Activated naive CD8-positive, alpha-beta T cell treated with anti-CD3 and anti-CD28 coated beads for 36 hours (primary cell): ENCODE results near the gene SLC16A10. TPM values are rescaled to one million over a fixed set of nuclear protein-coding genes. Genes with fewer than 3 reads are reported as not detected.
"Not testable (repeated sequence)": the region's sequence is repeated elsewhere in the genome, so short reads cannot be mapped to it uniquely, and the experiment has no call there.

Experiments used
- DNase-seq: peaks from one replicate; pipeline ENCODE4 v3.0.0; 2021
- H3K27ac Mint-ChIP-seq: one replicate; pipeline ENCODE4 v1.8.0; 2022; ENCODE audit warnings: mild to moderate bottlenecking, moderate library complexity, mixed read lengths
- H3K27me3 Mint-ChIP-seq: one replicate; pipeline ENCODE4 v1.8.0; 2022; ENCODE audit warnings: mild to moderate bottlenecking, mixed read lengths
- H3K36me3 Mint-ChIP-seq: one replicate; pipeline ENCODE4 v1.8.0; 2021; ENCODE audit warnings: mild to moderate bottlenecking, mixed read lengths
- H3K4me1 Mint-ChIP-seq: one replicate; pipeline ENCODE4 v1.8.0; 2021; ENCODE audit warnings: mixed read lengths
- H3K4me3 Mint-ChIP-seq: one replicate; pipeline ENCODE4 v1.8.0; 2022; ENCODE audit warnings: mild to moderate bottlenecking, moderate library complexity, mixed read lengths
- H3K9me3 Mint-ChIP-seq: one replicate; pipeline ENCODE4 v1.8.0; 2022; ENCODE audit warnings: mixed read lengths
- total RNA-seq, 2 experiments: library from RNA; stranded (reverse); gene quantifications; one replicate each; pipeline ENCODE4 v1.2.3, GENCODE V29; 2021

Gene SLC16A10
- total RNA-seq, 2 experiments from 2014 or later, result 12.0 to 13.4 TPM

DNA sequence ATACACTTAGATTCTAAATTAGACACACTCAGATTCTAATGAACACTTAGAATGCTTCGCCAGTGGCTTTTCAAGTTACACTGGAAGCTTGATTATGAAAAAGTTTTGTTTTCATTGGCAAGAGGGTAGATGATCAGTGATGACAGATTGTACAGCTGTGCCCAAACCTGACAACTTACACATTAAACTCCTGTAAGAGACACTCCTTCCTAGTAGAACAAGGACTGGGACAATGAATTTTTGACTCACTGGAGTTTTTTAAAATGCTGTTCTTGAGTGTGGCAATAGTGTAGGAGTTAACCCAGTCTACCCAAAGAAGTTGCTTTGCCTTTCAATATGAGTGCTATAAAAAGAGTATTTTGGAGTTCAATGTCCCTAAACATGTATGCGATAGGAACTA lies 140.8 kb downstream of the SLC16A10 start:
- Mint-ChIP-seq H3K9me3 (no peaks in the 10 kb centered on the region), H3K4me3 (no peak overlapping the region), H3K4me1 (peaks cover 3% of the 10 kb centered on the region), H3K27ac (no peak overlapping the region), H3K36me3 (no peaks in the 10 kb centered on the region), H3K27me3 (no peaks in the 10 kb centered on the region)
- no peak for DNase-seq

DNA sequence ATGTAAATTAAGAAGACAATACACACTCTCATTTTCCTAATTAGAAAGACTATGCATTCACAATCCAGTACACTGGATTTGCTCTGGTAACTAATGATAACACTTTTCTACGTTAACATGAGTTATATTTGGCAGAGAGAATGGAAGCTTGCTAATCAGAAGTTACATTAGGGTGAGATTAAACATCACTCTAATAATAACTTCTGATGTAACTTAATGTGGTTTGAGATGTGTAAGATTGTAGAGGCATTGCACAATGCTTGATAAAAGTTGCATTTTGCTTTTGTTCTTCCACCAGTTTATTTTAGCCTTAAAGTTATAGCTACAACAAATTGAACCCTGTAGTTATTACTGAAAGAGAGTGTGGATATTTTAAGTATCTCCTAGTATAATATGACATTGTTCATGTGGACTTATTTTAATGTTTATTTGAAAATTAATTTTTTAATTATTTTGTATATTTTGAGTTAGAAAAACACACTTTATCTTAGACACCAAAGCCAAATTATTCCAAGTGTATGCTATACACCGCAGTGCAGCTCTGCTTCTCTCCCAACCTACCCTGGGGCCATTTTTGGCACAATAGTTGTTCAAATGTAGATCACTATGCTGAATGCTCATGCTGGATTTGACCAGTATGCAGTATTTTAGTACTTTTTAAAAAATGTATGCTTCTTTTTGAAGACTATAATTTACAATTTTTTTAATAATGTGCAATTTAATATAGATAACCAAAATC lies 143.2 kb downstream of the SLC16A10 start:
- no peak for DNase-seq
- Mint-ChIP-seq H3K4me3 (no peak overlapping the region), H3K4me1 (no peaks in the 10 kb centered on the region), H3K27ac (no peak overlapping the region), H3K36me3 (peaks cover 6% of the 10 kb centered on the region), H3K27me3 (no peaks in the 10 kb centered on the region), H3K9me3 (peaks cover 11% of the 10 kb centered on the region)

DNA sequence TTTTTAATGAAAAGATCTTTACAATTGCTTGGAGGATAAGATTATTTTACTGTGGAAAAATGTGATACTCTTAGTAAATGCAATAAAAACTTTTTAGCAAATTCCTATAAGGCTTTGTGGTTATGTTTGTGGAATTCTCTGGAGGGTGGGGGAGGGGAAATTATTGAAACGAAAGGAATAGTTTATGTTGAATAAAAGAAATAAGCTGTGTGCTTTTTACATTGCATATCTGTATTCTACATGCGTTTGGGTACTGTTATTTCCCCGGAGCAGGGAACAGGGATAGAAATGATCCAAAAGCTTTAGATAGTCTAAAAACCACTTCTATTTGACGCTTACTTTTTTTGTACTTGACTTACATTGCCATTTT lies 143.8 kb downstream of the SLC16A10 start:
- Mint-ChIP-seq H3K9me3 (peaks cover 11% of the 10 kb centered on the region), H3K4me1 (no peaks in the 10 kb centered on the region), H3K36me3 (peaks cover 6% of the 10 kb centered on the region), H3K27me3 (no peaks in the 10 kb centered on the region), H3K4me3 (no peak overlapping the region), H3K27ac (no peak overlapping the region)
- DNase-seq, result no peak

DNA sequence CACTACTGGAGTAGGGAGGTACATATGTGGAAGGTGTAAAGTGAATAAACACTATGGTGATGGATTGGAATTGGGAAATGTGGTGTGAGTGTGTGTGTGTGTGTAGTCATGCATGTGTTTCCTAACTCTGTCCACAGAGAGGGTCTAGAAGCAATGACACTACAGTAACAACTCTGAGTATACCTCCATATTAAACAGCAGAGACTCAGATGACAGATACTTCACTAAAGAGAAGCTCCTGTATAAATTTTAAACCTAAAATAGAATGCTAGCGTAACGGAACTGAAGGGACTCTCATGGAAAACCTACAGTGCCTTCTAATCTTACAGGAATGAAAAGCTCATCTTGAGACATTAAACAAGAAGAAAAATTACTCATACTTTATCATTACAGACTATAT lies 150.5 kb downstream of the SLC16A10 start:
- no peak for DNase-seq
- Mint-ChIP-seq H3K36me3 (peaks cover 6% of the 10 kb centered on the region), H3K9me3 (peaks cover 11% of the 10 kb centered on the region), H3K27me3 (no peaks in the 10 kb centered on the region), H3K4me1 (no peaks in the 10 kb centered on the region), H3K27ac (no peak overlapping the region), H3K4me3 (no peak overlapping the region)

DNA sequence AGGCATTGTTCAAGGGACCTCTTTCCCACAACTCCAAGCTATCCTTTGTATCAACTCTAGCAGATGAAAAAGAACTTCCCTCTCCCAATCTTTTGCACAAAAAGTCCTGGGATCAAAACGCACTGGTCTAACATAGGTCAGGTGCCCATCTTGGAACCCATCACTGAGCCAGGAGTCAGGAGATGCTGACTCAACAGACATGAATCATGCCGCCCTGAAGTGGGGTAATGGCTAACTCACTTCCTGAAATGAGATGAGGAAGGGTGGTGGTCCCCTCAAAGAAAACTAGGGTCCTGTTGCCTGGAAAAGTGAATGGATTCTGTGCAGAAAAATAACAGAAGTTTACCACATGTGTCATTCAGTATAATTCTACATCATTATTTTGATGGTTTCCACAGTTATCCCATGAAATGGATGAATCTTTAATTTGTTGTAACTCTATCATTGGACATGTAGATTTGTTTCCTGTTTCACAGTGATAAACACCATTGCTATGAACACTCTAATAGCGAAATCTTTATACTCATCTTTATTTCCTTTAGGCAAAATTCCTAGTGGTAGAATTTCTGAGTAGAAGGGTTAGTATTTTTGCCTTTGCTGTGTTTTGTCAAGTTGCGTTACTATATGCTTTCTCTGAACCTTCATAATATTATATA lies 151.3 kb downstream of the SLC16A10 start:
- Mint-ChIP-seq H3K4me1 (no peaks in the 10 kb centered on the region), H3K27me3 (no peaks in the 10 kb centered on the region), H3K4me3 (no peak overlapping the region), H3K36me3 (peaks cover 2% of the 10 kb centered on the region), H3K9me3 (peaks cover 9% of the 10 kb centered on the region), H3K27ac (no peak overlapping the region)
- DNase-seq, result no peak

DNA sequence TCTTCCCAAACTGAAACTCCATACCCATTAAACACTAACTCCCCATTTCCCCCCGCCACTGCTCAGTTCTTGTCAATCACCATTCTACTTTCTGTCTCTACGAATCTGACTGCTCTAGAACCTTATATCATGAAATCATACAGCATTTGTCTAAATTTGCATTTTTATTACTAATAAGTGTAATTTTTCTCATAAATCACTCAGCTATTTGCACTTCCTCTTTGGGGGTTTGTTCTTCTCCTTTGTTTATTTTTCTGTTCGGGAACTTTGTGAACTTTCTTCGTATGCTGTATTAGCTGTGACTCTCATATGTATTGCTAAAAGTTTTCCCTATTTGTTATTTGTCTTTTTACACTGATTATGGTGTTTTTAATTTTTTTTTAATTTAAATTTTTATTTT lies 152.2 kb downstream of the SLC16A10 start:
- no peaks in the 10 kb centered on the region for H3K4me1 Mint-ChIP-seq
- H3K36me3 Mint-ChIP-seq, result peaks cover 2% of the 10 kb centered on the region
- no peak for DNase-seq
- peaks cover 6% of the 10 kb centered on the region for H3K9me3 Mint-ChIP-seq
- no peaks in the 10 kb centered on the region for H3K27me3 Mint-ChIP-seq
- no peak overlapping the region for H3K4me3 Mint-ChIP-seq
- no peak overlapping the region for H3K27ac Mint-ChIP-seq

DNA sequence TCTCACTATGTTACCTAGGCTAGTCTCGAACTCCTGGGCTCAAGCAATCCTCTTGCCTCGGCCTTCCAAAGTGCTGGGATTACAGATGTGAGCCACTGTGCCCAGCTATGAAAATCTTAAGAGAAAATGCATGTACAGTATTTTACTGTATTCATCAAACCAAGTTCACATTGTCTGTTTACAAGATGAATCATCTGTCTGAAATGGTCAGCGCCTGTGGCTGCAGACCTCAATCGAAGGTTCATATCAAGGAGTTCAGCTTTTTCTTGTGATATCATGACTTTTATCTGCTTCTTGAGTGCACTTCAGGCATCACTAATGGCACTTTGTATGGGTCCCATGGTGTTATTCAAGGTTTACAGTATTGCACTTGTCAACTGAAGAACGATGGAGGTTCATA lies 155.1 kb downstream of the SLC16A10 start:
- DNase-seq, result no peak
- no peaks in the 10 kb centered on the region for H3K4me1 Mint-ChIP-seq
- H3K27me3 Mint-ChIP-seq, result no peaks in the 10 kb centered on the region
- no peak overlapping the region for H3K27ac Mint-ChIP-seq
- no peak overlapping the region for H3K4me3 Mint-ChIP-seq
- H3K9me3 Mint-ChIP-seq, result no peaks in the 10 kb centered on the region
- no peaks in the 10 kb centered on the region for H3K36me3 Mint-ChIP-seq

DNA sequence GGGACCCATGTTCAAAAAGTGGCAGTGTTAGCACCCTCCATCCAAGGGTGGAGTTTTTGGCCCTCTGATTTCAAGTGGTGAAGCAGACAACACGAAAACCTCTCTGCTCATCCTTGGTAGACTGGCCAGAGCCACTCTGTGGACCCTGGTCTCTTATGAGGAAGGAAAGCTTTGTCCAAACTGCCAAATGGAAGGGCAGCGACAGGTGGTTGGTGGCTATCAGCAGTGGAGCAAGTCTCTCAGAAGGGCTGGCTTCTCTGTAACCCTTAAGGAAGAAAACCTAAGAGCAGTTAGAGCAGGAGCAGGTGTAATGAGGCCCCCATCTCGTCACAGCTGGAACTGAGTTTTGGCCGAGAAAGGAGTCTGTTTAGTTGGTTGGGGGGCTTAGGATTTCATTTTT lies 155.8 kb downstream of the SLC16A10 start:
- no peaks in the 10 kb centered on the region for H3K9me3 Mint-ChIP-seq
- no peaks in the 10 kb centered on the region for H3K36me3 Mint-ChIP-seq
- H3K27me3 Mint-ChIP-seq, result no peaks in the 10 kb centered on the region
- no peak for DNase-seq
- no peaks in the 10 kb centered on the region for H3K4me1 Mint-ChIP-seq
- no peak overlapping the region for H3K4me3 Mint-ChIP-seq
- H3K27ac Mint-ChIP-seq, result no peak overlapping the region

DNA sequence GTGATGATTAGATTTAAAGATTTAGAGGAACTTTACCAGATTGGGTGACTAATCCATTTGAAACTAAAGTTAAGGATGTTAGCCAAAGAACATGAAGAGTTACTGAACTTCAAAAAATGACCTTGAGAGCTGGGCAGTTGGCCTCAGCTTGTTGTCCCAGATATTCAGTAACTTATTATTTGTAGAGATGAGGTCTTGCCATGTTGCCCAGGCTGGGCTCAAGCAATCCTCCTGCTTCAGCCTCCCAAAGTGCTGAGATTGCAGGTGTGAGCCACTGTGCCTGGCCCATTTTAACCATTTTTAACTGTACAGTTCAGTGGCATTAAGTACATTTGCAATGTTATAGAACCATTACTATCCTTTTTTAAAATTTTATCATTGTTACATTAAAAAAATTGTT lies 161.5 kb downstream of the SLC16A10 start:
- no peaks in the 10 kb centered on the region for H3K36me3 Mint-ChIP-seq
- H3K27ac Mint-ChIP-seq, result no peak overlapping the region
- no peaks in the 10 kb centered on the region for H3K27me3 Mint-ChIP-seq
- no peaks in the 10 kb centered on the region for H3K9me3 Mint-ChIP-seq
- DNase-seq, result no peak
- H3K4me1 Mint-ChIP-seq, result no peaks in the 10 kb centered on the region
- no peak overlapping the region for H3K4me3 Mint-ChIP-seq

DNA sequence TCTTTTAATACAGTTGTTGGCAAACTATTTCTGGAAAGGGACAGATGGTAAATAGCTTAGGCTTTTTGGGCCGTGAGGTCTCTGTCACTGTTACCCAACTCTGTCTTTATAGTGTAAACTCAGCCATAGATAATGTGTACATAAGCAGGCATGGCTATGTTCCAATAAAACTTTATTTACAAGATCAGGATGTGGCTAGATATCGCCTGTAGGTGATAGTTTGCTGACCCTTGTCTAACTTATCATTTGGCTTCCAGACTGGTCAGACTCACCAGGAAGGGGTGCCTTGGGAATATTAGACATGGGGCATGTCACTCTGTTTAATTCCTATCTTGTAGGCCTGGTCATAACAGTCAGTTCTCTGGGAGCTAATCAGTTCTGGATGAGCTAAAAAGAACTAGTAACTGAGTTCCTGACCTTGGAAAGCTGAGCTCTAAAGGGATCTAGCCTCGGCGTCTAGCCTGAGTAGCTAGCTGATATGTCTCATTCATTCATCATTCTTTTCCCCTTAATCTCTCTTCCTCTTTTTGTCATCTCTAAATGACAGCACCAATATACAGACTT lies 163.6 kb downstream of the SLC16A10 start:
- DNase-seq, result no peak
- H3K27me3 Mint-ChIP-seq, result no peaks in the 10 kb centered on the region
- H3K4me3 Mint-ChIP-seq, result no peak overlapping the region
- H3K27ac Mint-ChIP-seq, result no peak overlapping the region
- H3K4me1 Mint-ChIP-seq, result no peaks in the 10 kb centered on the region
- no peaks in the 10 kb centered on the region for H3K9me3 Mint-ChIP-seq
- H3K36me3 Mint-ChIP-seq, result no peaks in the 10 kb centered on the region

DNA sequence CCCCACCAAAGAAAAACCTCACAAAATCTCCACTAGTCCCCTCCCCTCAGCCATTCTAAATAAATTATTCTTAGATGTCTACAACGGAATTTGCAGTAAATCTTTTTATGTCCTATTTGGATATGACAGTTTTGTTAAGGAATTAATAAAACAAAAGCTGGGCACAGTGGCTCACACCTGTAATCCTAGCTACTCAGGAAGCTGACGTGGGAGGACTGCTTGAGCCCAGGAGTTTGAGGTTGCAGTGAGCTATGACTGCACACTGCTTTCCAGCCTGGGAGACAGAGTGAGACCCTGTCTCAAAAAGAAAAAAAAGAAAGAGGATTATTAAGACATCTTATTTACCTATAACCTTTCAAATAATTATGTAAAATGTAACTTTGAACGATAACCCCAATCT lies 165.4 kb downstream of the SLC16A10 start:
- no peak for DNase-seq
- Mint-ChIP-seq H3K27me3 (no peaks in the 10 kb centered on the region), H3K36me3 (no peaks in the 10 kb centered on the region), H3K4me1 (no peaks in the 10 kb centered on the region), H3K4me3 (no peak overlapping the region), H3K27ac (no peak overlapping the region), H3K9me3 (no peaks in the 10 kb centered on the region)

DNA sequence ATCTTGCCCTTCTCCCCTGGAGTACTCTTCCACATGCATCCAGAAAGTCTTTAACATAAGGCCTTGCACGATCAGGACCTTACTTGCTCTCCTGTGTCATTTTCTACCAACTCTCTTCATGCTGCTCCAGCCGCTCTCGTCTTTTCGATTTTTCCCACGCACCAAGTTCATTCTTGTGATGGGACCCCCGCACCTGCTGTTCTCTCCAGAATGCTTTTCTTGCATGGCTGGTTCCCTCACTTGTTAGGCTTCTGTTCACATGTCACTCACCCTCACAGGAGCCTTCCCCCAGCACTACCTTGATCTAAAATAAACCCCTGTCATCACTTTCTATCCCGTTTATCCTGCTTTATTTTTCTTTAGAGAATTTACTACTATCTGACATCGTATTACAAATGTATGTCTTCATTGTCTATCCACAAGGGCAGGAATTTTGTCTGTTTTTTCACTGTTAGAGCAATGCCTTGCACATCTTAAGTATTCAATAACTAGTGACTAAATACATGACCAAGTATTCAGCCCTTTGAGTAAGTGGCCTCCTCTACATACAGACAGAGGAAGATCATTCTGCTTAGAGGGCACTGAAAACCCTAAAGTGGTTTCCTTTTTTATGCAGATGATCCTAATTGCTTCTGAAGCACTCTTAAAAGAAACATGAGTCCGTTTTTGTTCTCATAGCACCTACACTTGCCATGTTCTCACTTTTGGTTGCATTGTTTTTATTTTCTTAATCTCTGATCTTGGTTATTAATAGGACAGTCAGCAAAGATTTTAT lies 166.9 kb downstream of the SLC16A10 start:
- Mint-ChIP-seq H3K36me3 (no peaks in the 10 kb centered on the region), H3K9me3 (no peaks in the 10 kb centered on the region), H3K27ac (no peak overlapping the region), H3K4me3 (no peak overlapping the region), H3K27me3 (no peaks in the 10 kb centered on the region), H3K4me1 (peaks cover 7% of the 10 kb centered on the region)
- DNase-seq, result no peak

DNA sequence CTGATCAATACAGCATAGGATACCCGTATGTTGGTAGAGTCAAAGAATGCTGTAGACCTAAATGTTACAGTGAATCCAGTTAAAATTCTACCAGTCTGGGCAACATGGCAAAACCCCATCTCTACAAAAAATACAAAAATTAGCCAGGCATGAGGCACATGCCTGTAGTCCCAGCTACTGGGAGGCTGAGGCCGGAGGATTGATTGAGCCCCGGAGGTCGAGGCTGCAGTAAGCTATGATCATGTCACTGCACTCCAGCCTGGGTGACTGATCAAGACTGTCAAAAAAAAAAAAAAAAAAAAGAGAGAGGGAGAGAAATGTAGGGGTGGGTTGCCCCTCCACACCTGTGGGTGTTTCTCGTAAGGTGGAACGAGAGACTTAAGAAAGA lies 167.5 kb downstream of the SLC16A10 start:
- no peaks in the 10 kb centered on the region for H3K27me3 Mint-ChIP-seq

DNA sequence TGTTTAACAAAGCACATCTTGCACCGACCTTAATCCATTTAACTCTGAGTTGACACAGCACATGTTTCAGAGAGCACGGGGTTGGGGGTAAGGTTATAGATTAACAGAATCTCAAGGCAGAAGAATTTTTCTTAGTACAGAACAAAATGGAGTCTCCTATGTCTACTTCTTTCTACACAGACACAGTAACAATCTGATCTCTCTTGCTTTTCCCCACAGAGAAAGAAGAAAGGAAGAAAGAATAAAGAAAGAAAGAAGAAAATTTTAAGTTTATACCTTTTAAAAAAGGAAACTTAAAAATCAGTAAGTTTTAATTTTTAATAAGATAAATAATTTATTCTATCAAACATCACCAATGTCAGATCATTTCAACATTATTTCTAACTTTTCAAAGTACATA lies 168.5 kb downstream of the SLC16A10 start:
- not testable (repeated sequence) for H3K27me3 Mint-ChIP-seq, H3K27ac Mint-ChIP-seq, DNase-seq, H3K4me3 Mint-ChIP-seq, H3K36me3 Mint-ChIP-seq, H3K9me3 Mint-ChIP-seq
- H3K4me1 Mint-ChIP-seq, result peaks cover 16% of the 10 kb centered on the region

More for the DNA sequence above, 167.5 kb downstream of the SLC16A10 start:
- no peak overlapping the region for H3K27ac Mint-ChIP-seq
- peaks cover 7% of the 10 kb centered on the region for H3K4me1 Mint-ChIP-seq
- H3K36me3 Mint-ChIP-seq, result no peaks in the 10 kb centered on the region
- no peak for DNase-seq
- no peak overlapping the region for H3K4me3 Mint-ChIP-seq
- H3K9me3 Mint-ChIP-seq, result no peaks in the 10 kb centered on the region

DNA sequence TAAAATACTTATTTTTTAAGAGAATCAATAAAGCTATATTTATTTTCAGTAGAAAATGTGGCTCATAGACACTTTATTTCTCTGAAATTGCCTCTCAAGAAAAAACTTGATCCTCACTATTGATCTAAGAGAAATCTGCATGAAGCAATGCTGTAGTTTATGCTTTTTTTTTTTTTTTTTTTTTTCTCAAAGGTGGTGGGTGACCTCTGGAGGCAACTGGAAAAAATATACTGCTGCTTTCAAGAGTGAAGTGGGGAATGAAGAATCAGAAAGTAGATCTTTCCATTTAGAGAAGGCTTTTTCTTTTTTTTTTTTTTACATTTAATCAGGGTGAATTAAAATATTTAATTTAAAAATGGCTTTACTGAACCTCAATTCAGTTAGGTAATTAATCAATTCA lies 169.3 kb downstream of the SLC16A10 start:
- no peaks in the 10 kb centered on the region for H3K9me3 Mint-ChIP-seq
- DNase-seq, result no peak
- peaks cover 22% of the 10 kb centered on the region for H3K4me1 Mint-ChIP-seq
- peaks cover 5% of the 10 kb centered on the region for H3K36me3 Mint-ChIP-seq
- no peak overlapping the region for H3K27ac Mint-ChIP-seq
- no peaks in the 10 kb centered on the region for H3K27me3 Mint-ChIP-seq
- no peak overlapping the region for H3K4me3 Mint-ChIP-seq
